ENCODE measurements around the gene C6orf15. TPM values are rescaled to one million over a fixed set of nuclear protein-coding genes. Genes with fewer than 3 reads are reported as not detected.
A peak's percentile ranks its signal among the peaks of the same experiment; 100 is the strongest.

C6orf15 gene
- total RNA-seq, 4 donors from 2014 or later: not detected

GRCh38 chr6:31157513-31158139 lies 45.3 kb upstream of the C6orf15 start, which contains the start of gene CCHCR1:
Gene CCHCR1, minus strand, starts transcription at chr6:31157802. Its CDS starts 202 bp downstream, at chr6:31157600.
- Histone ChIP-seq H3K4me1 (peaks cover 20 to 26% of the 10 kb centered on the region in 2 donors), H3K27me3 (no peaks in the 10 kb centered on the region), H3K4me3 (peak within 1 kb of the TSS; percentile 60 to 86 (median 78)), H3K9me3 (no peaks in the 10 kb centered on the region), H3K36me3 (peaks cover 0 to 14% of the 10 kb centered on the region in 2 donors), H3K27ac (peak within 1 kb of the TSS; percentile 82 to 89 (median 86))
- ATAC-seq: no peak
- intact Hi-C loops (cut with DNase I; ENCODE audit: low total_unique reads) (loop anchor here (1.0 to 5.0 kb wide), 3 partner anchors 29 to 115 kb away; partner anchors contain the start of gene HLA-C), in situ Hi-C loops (cut with MboI; ENCODE audit: low sequenced_read_pairs in 4 of 4) (no loop called here)
- no peak for DNase-seq
- TF ChIP-seq CTCF (IDR thresholded peaks at IDR 0.05 in 4 of 5, conservative IDR thresholded peaks at IDR 0.05 in 1 of 5): no peak
- no peak for TF ChIP-seq POLR2A (IDR thresholded peaks at IDR 0.05)

GRCh38 chr6:31156641-31157040 lies 44.3 kb upstream of the C6orf15 start:
- H3K36me3 ChIP-seq: peaks cover 0 to 14% of the 10 kb centered on the region in 2 donors
- intact Hi-C loops (cut with DNase I; ENCODE audit: low total_unique reads): loop anchor here (5.0 kb wide), 1 partner anchor 116 kb away; the partner anchor contains the start of gene HLA-C
- no peak for TF ChIP-seq CTCF (IDR thresholded peaks at IDR 0.05 in 4 of 5, conservative IDR thresholded peaks at IDR 0.05 in 1 of 5)
- TF ChIP-seq POLR2A (IDR thresholded peaks at IDR 0.05): no peak
- no peaks in the 10 kb centered on the region for H3K27me3 ChIP-seq
- peak overlapping the region in 2 of 4 donors; percentile 88 to 89 for H3K27ac ChIP-seq
- ATAC-seq: no peak
- peaks cover 20 to 26% of the 10 kb centered on the region in 2 donors for H3K4me1 ChIP-seq
- in situ Hi-C loops (cut with MboI; ENCODE audit: low sequenced_read_pairs in 4 of 4): no loop called here
- H3K4me3 ChIP-seq: no peak overlapping the region
- H3K9me3 ChIP-seq: no peaks in the 10 kb centered on the region
- DNase-seq: no peak

GRCh38 chr6:31154436-31154835 lies 42.1 kb upstream of the C6orf15 start:
- in situ Hi-C loops (cut with MboI; ENCODE audit: low sequenced_read_pairs in 4 of 4): no loop called here
- TF ChIP-seq CTCF (IDR thresholded peaks at IDR 0.05 in 4 of 5, conservative IDR thresholded peaks at IDR 0.05 in 1 of 5) (no peak), POLR2A (IDR thresholded peaks at IDR 0.05) (no peak)
- intact Hi-C loops (cut with DNase I; ENCODE audit: low total_unique reads): no loop called here
- Histone ChIP-seq H3K4me1 (peaks cover 19 to 26% of the 10 kb centered on the region in 2 donors), H3K4me3 (no peak overlapping the region), H3K36me3 (peaks cover 0 to 28% of the 10 kb centered on the region in 2 donors), H3K27ac (no peak overlapping the region), H3K27me3 (no peaks in the 10 kb centered on the region), H3K9me3 (no peaks in the 10 kb centered on the region)
- no peak for ATAC-seq
- no peak for DNase-seq

DNA sequence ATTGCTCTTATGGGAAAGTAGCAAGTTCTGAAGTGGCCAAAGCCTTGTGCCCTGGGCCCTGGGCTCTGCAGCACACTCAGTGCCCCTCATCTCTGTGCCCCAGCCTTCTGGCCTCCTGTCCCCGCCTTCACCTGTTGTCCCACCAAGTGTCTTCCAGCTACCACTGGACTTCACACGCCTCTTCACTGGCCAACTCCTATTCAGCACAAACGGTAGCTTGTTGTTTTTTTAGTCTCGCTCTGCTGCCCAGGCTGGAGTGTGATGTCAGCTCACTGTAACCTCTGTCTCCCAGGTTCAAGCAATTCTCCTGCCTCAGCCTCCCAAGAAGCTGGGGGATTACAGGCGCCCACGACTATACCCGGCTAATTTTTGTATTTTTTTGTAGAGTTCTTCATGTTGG lies 40.4 kb upstream of the C6orf15 start:
- H3K4me1 ChIP-seq: peaks cover 10 to 21% of the 10 kb centered on the region in 2 donors
- ATAC-seq (no peak), DNase-seq (no peak)
- H3K36me3 ChIP-seq: peaks cover 0 to 34% of the 10 kb centered on the region in 2 donors
- no peak overlapping the region for H3K27ac ChIP-seq
- in situ Hi-C loops (cut with MboI; ENCODE audit: low sequenced_read_pairs in 4 of 4): no loop called here
- intact Hi-C loops (cut with DNase I; ENCODE audit: low total_unique reads): no loop called here
- no peak for TF ChIP-seq POLR2A (IDR thresholded peaks at IDR 0.05)
- TF ChIP-seq CTCF (IDR thresholded peaks at IDR 0.05 in 4 of 5, conservative IDR thresholded peaks at IDR 0.05 in 1 of 5): no peak
- H3K9me3 ChIP-seq: no peaks in the 10 kb centered on the region
- H3K4me3 ChIP-seq: no peak overlapping the region
- H3K27me3 ChIP-seq: no peaks in the 10 kb centered on the region

All from gastrocnemius medialis (tissue), 4 donors.